ENCODE measurements around the gene HEG1.

Gene HEG1

DNA sequence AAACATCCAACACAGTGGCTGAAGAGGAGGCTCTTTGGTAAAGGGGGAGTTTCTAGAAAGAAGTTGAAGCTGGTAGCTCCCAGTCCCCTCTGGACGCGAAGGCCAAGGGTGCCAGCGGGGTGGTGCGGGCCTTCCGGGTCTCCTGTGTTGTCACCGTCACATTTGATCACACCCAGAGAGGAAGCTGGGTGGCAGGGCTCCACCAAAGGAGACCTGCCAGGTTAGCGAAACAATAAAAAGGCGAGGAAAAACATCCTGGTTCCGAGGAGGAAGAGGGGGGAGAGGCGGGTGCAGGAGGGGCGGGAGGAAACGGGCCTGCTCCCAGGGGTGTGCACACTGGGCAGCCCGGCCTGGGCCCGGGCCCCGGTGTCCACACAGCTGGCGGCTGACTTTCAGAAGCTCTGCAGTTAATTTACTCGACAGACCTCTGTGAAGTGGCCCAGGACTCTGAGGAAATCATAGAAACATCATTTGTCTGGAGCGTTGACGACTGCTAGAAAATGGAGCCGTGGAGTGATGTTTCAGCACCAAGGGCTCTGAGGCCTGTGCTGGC is 12.1 kb downstream of the HEG1 start:
- DNase-seq: no peak

DNA sequence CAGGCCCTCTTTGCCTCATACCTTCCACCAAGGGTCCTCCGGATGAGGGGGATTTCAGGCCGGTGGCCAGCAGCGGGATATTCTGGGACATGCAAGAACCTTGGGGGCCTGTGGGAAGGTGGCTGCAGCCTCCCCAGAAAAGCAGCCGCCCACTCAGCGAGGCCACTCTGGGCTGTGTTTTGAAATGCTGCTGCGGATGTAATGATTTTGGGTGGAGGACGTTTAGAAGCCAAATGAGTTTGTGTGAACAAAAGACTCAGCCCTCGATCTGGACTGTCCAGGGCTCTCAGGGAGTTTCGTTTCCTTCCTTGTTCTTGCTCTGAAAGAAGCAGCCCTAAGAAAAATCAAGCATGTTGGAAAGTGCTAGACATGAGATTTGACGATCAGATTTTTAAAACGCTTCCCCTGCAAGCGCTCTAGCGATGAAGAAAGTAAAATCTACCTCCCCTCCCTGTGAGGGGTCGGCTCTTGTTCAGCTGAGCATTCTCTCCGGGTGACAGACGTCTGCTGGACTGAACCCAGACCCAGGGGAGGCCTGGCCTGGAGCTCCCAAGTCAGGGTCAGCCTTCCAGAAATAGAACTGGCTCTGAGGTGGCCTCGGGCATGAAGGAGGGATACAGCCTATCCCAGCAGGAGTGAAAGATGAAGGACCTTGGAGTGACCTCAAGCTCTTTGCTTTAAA is 12.9 kb downstream of the HEG1 start:
- no peak for DNase-seq

DNA sequence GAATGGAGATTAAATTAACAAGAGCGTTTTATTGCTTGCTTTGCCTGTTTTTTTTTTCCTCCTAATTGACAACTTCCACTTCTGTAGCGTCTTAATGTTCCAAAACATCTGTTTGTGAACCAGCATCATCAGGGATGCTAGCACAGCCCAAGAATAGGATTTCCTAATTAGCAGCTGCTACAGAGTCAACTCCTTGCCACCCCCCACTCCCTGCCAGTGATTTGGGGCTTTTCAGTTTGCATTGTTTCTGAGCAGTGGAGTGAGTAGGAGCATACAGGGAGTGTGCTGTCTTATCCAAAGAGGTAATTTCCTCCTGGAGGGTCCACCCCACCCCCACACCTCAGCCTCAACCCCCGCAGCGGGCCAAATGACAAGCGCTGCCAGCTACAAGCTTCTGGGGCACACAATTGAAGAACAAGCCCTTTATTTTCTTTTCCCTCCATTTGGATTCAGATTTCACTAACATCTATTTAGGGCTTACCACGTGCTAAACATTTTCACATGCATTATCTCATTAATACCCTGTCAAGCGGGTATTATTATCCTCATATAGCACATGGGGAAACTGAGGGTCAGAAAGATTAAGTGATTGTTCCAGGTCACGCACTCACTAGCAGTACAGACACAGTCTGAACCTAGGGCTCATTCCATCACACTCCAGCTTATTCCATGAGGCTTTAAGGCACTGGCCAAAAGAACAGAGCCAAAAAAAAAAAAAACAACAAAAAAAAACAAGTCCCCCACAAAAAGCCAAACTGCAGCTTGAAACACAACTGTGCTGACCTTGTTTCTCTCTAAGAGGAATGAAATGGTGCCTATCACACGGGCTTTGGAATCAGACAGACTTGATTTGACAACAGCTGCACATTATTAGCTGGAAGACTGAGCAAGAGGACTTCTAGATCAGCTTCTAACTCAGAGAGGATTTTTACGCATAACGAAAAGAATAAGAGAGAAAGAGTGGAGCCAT is 16.4 kb downstream of the HEG1 start:
- no peak for DNase-seq

DNA sequence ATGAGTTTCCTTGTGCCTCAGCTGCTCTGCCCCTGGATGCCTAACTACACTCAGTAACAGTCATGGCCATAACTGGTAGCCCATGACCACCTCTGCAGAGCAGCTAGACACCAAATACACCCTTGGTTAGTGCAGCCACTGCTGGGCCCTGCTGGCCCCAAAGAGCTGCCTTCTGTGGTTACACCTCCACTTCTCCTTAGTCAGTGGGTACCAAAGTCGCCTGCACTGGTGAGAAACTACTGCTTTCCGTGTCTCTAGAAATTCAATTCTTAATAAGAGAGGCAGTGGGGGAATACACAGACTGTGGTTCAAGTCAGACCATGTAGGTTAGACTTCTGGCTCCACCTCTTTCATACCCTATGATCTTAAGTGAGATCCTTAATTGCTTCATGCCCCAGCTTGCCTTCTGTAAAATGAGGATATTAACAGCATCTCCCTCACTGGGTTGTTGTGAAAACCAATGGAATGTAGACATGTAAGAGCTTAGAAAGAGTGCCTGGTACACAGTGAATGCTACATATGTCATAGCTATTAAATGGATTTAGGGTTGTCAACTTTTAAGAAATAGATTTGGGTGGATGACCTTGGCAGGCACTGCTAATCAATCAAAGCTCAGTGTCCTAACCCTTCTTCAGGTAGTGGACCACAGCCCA is 18.2 kb downstream of the HEG1 start:
- DNase-seq: no peak

DNA sequence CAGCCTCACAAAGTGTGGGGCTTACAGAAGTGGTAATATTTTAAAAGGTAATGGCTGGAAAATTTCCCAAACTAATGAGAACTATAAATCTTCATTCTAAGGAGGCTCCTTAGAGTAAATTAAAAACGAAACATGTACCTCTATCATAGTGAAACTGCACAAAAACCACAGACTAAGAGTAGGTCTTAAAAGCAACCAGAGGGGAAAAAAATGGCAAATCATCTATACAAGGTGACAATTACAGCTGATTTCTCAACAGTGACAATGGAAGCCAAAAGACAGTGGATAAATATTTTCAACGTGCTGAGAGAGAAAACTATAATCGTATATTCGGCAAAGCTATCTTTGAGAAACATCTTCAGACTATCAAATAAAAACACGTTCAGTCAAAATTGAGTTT is 20.6 kb downstream of the HEG1 start:
- DNase-seq: no peak

DNA sequence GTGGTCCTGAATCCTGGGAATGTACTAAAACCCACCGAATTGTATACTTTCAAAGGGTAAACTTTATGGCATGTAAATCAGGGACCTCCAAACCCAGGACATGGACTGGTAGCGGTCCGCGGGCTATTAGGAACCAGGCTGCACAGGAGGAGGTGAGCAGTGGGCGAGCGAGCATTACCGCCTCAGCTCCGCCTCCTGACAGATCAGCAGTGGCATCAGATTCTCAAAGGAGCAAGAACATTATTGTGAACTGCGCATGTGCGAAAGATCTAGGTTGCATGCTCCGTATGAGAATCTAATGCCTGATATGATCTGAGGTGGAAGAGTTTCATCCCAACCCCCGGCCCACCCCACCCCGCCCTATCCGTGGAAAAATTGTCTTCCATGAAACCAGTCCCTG is 22.2 kb downstream of the HEG1 start:
- DNase-seq: no peak

DNA sequence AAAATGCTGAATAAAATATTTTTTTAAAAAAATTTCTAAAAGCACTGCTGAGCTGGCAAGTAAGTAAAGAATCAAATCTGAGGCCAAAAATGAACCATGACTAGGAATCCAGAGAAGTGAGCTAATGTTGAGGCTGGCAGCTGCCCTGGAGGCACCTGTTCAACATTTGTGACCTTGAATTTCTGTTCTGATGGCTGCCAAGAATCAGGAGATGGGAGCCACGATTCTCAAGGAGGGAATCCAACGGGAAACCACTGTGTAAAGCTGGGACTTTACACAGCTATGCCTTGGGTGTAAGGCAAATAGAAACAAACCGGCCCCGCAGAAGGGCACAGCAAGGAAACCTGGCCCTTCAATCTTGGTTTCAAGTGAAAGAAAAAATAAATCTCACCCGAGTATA is 22.7 kb downstream of the HEG1 start:
- no peak for DNase-seq

DNA sequence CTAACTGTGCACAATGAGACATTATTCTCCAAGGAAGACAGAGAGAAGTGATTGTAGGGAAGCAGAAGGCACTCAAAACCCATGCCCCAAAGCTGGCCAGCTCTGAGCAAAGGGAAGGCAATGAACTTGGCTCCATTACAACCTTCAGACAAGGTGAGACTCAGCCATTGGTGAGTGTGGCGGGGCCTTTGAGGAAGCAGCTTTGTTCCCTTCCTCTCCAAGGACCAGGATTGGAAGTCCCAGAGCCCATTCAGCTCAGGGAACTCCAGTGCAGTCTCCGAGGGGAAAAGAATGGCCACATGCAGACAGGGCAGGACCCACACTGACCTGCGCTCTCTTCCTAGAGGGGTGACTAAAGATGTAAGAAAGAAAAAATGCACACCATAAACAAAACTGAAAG is 23.1 kb downstream of the HEG1 start:
- no peak for DNase-seq

DNA sequence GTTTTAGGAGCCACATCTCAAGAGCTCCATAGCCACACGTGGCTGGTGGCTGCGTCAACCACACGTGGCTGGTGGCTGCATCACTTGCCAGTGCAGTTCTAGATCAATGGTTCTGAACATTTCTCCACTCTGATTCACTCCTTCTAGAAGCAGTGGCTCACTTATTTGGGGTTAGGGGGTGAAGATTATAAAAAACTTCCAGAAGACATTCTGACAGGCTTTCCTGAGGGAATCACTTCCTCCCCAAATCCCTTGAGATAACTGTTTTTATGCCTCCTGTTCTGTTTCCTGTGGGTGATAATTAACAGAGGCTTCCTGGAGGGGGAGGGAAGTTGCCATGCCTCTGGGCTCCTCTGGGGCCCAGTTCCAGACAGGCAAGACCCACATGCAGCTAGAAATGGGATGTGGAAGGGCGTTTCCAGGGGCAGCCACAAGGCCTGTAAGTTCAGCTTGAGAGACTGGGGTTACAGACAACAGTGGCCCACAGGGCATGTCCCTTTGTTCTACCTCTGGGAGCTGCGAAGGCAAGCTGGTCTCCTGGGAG is 23.6 kb downstream of the HEG1 start:
- no peak for DNase-seq

DNA sequence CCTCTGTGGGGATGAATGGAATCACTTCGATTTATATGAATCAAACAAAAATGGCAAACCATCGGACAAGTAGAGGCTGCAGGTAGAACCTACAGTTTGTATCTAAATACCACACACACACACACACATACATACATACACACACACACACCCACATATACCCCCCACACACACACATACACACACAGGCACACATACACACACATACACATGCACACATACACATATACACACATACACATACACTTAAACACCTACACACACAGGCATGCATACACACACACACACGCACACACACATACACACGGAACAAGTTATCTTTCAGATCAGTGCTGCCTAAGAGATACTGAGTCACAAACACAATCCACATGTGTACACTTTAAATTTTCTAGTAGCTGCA is 24.3 kb downstream of the HEG1 start:
- no peak for DNase-seq

DNA sequence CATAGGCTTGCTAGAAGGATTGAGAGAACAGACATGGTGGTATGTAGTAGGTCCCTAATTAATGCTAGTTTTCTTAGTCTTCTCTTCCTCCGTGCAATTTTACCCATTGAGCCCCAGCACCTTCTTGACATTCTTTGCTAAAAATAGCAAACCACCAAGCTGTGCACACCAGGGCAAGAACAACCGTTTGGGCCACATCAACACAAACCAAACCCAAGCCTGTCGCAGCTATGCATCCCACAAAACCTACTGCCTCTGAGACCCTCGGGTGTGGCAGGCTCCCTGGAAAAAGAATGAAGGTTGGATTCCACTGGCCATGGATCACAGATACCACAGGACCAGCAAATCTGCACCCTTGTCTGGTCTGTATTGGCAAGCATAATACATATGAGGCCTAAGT is 27.1 kb downstream of the HEG1 start:
- DNase-seq: no peak

DNA sequence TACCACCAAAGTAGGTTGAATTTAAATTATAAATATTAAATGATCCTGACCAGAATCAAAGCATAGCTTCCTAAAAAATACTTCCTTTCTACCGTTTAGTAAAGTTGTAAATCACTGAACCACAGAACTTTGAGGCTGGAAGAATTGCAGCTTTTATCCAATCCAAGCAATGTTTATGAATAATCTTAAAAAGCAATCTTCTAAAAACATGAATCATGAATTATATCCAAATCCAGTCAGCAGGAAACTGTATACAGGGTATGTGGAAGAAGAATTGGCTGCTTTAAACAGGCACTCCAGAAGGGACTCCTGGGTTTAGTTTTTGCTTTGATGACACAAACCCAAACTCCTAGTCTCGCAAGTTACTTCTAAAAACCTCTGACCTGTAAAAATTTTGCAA is 30.2 kb downstream of the HEG1 start:
- DNase-seq: no peak

DNA sequence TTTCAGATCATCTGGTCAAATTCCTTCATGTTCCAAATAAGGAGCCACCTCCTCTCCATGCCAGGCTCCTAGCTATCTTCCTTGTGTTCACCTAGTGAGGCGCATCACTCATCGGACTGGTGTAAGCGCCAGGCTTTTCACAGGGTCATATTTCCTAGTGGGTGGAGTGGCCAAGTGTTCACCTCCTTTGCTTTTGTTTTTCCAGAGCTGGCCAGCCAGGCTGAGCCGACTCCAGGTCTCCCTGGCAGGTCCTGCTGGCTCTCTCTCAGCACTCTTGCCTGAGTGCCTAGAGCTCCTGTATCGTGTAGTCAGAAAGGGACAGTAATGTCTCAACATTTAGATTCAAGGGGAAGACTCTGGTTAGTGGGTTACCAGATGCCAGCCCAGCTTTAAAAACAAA is 31.0 kb downstream of the HEG1 start:
- no peak for DNase-seq

DNA sequence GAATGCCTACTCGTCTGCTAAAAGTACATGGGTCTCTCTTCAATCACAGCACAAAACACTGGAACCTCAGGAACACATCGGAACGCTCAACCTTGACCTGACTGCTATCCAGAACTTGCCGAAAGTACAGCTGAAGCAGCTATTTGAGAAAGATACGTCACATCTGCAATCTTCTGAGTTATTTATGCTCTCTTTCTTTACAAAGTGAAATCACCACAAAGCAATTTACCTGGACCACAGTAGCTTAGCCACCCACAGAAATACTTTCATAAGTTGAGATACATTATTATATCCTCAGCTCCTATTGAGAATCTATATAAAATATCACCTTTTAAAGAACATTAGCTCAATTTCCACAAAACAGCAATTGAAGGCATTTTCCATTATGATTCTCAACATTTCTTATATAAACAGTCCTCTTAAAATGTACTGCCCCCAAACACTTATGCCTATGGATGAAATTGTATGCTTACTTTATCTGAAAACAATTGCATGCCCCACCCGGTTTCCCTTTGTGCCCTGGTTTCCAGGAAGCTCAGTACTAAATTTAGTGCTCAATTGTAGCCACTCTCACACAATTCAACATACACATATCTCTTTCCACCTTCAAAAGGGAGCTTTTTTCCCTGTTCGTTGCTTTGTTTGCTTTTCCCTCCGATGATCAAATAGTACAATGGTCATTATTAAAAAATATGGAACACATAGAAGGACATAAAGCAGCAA is 31.8 kb downstream of the HEG1 start:
- no peak for DNase-seq

DNA sequence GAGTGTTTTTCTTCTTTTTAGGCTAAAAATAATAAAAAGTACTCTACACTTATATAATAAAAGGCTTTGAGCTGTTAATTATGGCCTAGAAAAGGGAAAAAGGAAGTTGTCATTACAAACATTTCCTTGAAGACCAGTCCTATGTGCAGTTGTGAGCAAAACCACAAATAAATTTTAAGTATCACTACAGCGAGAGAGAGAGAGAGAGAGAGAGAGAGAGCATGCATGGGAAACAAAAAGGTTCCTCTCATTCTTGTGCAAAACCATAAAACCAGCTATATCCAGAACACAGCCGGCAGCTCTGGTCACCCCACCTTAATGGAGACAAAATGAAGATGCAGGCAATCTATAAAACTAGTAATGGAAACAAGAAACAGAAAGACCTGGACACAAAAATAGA is 33.6 kb downstream of the HEG1 start:
- DNase-seq: no peak

DNA sequence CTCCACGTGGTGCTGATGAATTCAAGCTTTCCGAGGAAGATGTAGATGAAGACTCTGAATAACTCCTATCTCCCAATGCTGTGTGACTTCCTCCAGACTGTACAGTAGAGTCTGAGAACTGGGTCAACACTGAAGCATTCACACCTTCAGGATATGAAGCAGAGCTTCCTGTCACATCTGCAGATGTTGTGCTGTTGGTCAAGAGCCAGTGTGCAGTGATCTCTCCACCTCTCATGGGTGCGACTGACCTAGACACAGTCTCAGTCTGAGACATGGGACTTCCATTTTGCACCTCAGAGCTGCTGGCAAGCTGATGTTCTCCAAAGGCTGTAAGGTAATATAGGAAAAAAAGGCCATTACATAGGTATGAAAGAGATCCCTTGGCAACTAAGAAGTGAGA is 36.5 kb downstream of the HEG1 start:
- DNase-seq: no peak

DNA sequence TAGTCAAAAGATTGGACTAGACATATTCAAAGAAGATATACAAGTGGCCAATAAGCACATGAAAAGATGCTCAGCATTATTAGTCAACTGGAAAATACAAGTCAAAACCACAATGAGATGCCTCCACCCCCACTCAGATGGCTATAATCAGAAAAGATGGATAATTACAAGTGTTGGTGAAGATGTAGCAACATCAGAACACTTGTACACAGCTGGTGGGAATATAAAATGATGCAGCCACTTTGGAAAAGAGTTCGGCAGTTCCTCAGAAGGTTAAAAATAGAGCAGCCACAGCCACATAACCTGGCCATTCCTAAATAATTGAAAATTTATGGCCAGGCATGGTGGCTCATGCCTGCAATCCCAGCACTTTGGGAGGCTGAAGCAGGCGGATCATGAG is 38.4 kb downstream of the HEG1 start:
- no peak for DNase-seq

DNA sequence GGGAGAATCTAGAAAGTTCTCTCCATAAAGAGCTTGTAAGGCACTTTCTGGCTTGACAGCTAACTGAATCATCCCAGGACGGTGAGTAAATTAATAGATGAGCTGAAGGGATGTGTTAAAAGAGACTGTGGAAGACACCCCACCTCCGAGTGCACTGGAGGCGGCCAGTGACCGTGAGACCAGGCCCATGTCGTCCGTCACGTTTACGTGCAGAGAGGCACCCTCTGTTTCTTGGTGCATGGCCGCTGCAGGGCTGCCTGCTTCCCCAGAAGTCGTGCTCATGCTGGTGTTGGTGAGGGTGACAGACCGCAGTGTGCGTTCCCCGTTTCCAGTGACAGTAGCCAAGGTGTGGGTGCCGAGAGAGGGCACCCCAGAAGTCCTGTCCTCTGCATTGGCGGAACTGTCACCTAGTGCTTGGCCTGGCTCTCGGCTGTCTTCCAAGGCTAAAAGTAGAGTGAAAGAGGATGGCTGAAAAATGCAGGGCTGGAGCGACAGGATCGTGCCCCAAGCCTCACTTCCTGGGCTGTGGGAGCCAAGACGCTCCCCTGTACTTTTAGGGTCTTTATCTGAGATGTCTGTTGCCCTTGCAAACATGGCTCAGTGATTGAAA is 41.1 kb downstream of the HEG1 start:
- DNase-seq: no peak

DNA sequence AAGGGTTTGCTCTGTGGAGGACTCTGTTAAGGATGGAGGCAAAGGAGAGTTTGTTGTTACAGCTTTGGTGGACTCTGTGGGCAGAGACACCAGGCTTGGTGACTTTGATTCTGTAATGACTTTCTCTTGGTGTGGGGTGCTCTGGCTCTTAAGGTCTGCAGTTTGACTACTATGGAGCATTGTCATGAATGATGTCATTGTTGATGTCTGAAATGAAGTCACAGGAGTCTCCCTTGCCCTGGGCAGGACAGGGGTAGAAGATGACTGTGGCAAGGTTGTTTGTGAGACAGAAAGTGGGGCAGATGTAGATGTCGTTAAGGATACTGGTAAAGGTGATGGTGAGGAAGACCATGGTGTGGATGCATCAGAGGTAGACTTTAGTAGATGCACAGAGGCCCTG is 42.7 kb downstream of the HEG1 start:
- DNase-seq: no peak

DNA sequence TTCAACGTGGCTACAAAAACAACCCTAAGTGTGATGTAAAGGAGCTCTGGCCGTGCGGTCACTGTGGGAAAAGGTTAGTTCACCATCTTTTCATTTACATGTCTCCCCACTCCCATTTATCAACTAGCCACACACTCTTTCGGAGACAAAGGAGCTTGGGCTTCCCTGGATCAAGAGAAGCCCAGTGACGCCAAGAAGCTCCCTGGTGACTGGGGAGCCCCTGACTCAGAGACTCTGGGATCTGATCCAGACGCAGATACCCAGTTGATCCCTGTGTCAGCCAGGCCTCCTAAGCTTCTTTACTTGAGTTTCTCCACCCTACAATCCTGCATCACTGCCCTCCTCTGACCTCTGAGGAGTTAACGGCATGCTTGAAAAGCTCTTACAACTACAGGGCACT is 43.9 kb downstream of the HEG1 start:
- no peak for DNase-seq

DNA sequence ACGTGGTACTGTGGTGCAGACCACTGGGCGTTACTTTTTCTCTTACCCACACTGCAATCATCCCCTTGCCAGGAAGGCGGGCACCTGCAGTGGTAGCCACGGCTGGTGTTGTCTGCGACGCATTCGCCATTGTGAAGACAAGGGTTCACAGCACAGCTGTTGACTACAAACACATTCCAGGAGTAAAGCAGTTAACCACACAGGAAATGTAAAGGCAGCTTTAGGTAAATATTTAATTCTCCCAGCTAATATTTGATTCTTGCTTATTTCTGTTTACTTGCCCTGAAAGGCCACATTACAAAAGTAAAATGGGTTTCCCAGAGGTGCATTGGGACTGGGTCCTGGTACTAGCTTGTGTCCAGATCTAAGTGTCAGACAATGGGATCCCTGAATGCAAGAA is 45.4 kb downstream of the HEG1 start:
- no peak for DNase-seq

DNA sequence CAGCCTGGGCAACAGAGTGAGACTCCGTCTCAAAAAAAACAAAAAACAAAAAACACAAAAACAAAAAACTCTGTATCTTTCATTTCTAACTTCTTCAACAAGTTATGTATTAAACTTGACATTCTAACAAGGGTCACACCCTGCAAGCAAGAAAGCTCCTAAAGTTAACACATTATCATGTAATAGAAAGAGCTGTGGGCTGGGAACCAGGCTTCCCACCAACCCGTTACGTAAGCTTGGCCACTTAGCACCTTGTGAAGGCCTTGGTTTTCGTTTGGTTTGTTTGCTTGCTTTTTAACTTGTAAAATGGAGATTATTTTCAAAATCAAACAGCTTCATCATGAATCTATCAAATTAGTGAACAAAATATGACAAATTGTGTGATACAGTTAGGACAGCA is 47.0 kb downstream of the HEG1 start:
- no peak for DNase-seq
